Right lobe of liver (tissue), 6 donors: ENCODE results near the gene PIAS3. TPM values are rescaled to one million over a fixed set of nuclear protein-coding genes. Genes with fewer than 3 reads are reported as not detected.

Experiments
- ATAC-seq, 4 donors: fragments of 200-7000 bp; cut with Tn5 transposase; one replicate each; pipeline ENCODE4 v1.9.1; 2020; ENCODE audit warnings: mild to moderate bottlenecking in 4 of 4, moderate library complexity in 4 of 4
- DNase-seq, 3 donors: peaks; one replicate each; pipeline ENCODE4 v3.0.0-alpha.2; 2020
- H3K27ac ChIP-seq, 3 donors: fragments of 200-600 bp; one replicate each; pipeline ENCODE4 v1.8.0; 2022
- H3K27me3 ChIP-seq, 2 donors: fragments of 200-600 bp; one replicate each; pipeline ENCODE4 v1.8.0; 2022
- H3K36me3 ChIP-seq, 4 donors: fragments of 200-600 bp; sonication (generic) in 1 of 4; one replicate each; pipeline versions ENCODE4 v1.5.1 to v1.8.0; 2017 to 2022; ENCODE audit warnings: control low read depth in 1 of 4
- H3K4me1 ChIP-seq, 4 donors: fragments of 200-600 bp; sonication (generic) in 1 of 4; one replicate each; pipeline versions ENCODE4 v1.5.1 to v1.8.0; 2017 to 2022; ENCODE audit warnings: control low read depth in 1 of 4
- H3K4me3 ChIP-seq, 3 donors: fragments of 200-600 bp; one replicate each; pipeline ENCODE4 v1.8.0; 2022
- H3K9me3 ChIP-seq, 4 donors: fragments of 200-600 bp; sonication (generic) in 1 of 4; one replicate each; pipeline versions ENCODE4 v1.5.1 to v1.8.0; 2017 to 2022; ENCODE audit warnings: control low read depth in 1 of 4
- CTCF ChIP-seq, 4 donors: fragments of 200-600 bp in 3 of 4; fragments of 450-650 bp in 1 of 4; IDR thresholded peaks; one replicate each; pipeline versions ENCODE4 v1.5.1 to v1.8.0; 2016 to 2022; ENCODE audit warnings: antibody characterized with exemption in 4 of 4, mild to moderate bottlenecking in 2 of 4
- POLR2A ChIP-seq: fragments of 450-650 bp; IDR thresholded peaks from one replicate; pipeline ENCODE4 v1.6.1; 2017; ENCODE audit warnings: antibody characterized with exemption, mild to moderate bottlenecking
- WGBS: methylation state at CpG from one replicate; pipeline ENCODE4 v1.1.6; 2018; ENCODE audit warnings: low coverage, low lambda C conversion rate; ENCODE audit not compliant: insufficient coverage; ENCODE audit errors: missing lambda C conversion rate; 5-methylcytosine and 5-hydroxymethylcytosine counted together
- intact Hi-C, 2 donors: fragments of 100-400 bp; cut with DNase I; formaldehyde crosslinking; loops; one replicate each; pipeline versions ENCODE4 v1.11.2 to v1.14.1; 2022
- total RNA-seq, 6 experiments: library from RNA; depleted of rRNA in 2 of 6; stranded (reverse); fragments of >200 nt in 2 of 6; fragmentation: NEBNext Ultra II Directional in 3 of 6; extraction: Animal tissue kit (Norgen Biotek cat#: 25700) in 3 of 6; gene quantifications; one replicate each; pipeline versions ENCODE4 v1.1.0 to v1.2.4, GENCODE V29; 2016 to 2023
- donor health status: DM: no; HTN: yes; CAD: no.
- donor health status: DM: no; HTN: no; CAD: no.
- donor health status: DM: no; HTN: no; CAD: no.
- donor health status: DM: no; HTN: yes; CAD: no.
- donor health status: DM: no; HTN: yes; CAD: no.

The PIAS3 gene
- total RNA-seq, 6 experiments from 2014 or later, result 5.5 to 8.9 (median 6.7) TPM

GRCh38 chr1:145898756-145899155 is 39.9 kb upstream of the PIAS3 start:
- ATAC-seq, result no peak
- Histone ChIP-seq H3K27ac (no peak overlapping the region), H3K4me3 (no peak overlapping the region), H3K4me1 (no peaks in the 10 kb centered on the region), H3K9me3 (no peaks in the 10 kb centered on the region), H3K27me3 (no peaks in the 10 kb centered on the region), H3K36me3 (no peaks in the 10 kb centered on the region)
- TF ChIP-seq CTCF (IDR thresholded peaks at IDR 0.05) (no peak), POLR2A (no peak)
- 0% methylated on average over 1 of the region's 5 CpGs for WGBS
- intact Hi-C loops, result no loop called here
- no peak for DNase-seq

- no peaks in the 10 kb centered on the region for H3K36me3 ChIP-seq
- no peak for TF ChIP-seq POLR2A
- no peak for TF ChIP-seq CTCF (IDR thresholded peaks at IDR 0.05)
- no peaks in the 10 kb centered on the region for H3K9me3 ChIP-seq
- DNase-seq, result no peak
- ATAC-seq, result peak in 3 of 4 donors; percentile 16 to 42 (median 25)
- intact Hi-C loops, result no loop called here
- no peak overlapping the region for H3K4me3 ChIP-seq
- WGBS, result 42% methylated on average over 1 of the region's 1 CpG
- H3K27ac ChIP-seq, result no peak overlapping the region
- no peaks in the 10 kb centered on the region for H3K27me3 ChIP-seq
- no peaks in the 10 kb centered on the region for H3K4me1 ChIP-seq
Measured at GRCh38 chr1:145897969-145898368, 39.1 kb upstream of the PIAS3 start.

- H3K9me3 ChIP-seq, result no peaks in the 10 kb centered on the region
- peaks cover 0 to 7% (median 3%) of the 10 kb centered on the region in 4 donors for H3K4me1 ChIP-seq
- H3K36me3 ChIP-seq, result no peaks in the 10 kb centered on the region
- H3K27ac ChIP-seq, result no peak overlapping the region
- WGBS, result 100% methylated on average over 1 of the region's 1 CpG
- ATAC-seq (no peak), DNase-seq (no peak)
- H3K27me3 ChIP-seq, result no peaks in the 10 kb centered on the region
- intact Hi-C loops, result no loop called here
- no peak for TF ChIP-seq CTCF (IDR thresholded peaks at IDR 0.05)
- no peak for TF ChIP-seq POLR2A
- no peak overlapping the region for H3K4me3 ChIP-seq
Measured at GRCh38 chr1:145895471-145895870, 36.6 kb upstream of the PIAS3 start.

- DNase-seq (no peak), ATAC-seq (no peak)
- Histone ChIP-seq H3K27me3 (no peaks in the 10 kb centered on the region), H3K27ac (peak overlapping the region in 1 of 3 donors; percentile 69), H3K36me3 (no peaks in the 10 kb centered on the region), H3K9me3 (no peaks in the 10 kb centered on the region), H3K4me3 (no peak overlapping the region), H3K4me1 (peaks cover 0 to 7% (median 3%) of the 10 kb centered on the region in 4 donors)
- intact Hi-C loops, result no loop called here
- TF ChIP-seq CTCF (IDR thresholded peaks at IDR 0.05), result no peak
- no peak for TF ChIP-seq POLR2A
- WGBS, result 83% methylated on average over 7 of the region's 7 CpGs
Measured at GRCh38 chr1:145893306-145894055, 34.6 kb upstream of the PIAS3 start.
